A549 (cell line): ENCODE measurements around the gene CCDC152. TPM values are rescaled to one million over a fixed set of nuclear protein-coding genes. Genes with fewer than 3 reads are reported as not detected.

Experiments
- ATAC-seq, 2 experiments: fragments of 200-7000 bp in 1 of 2; fragments of >200 bp in 1 of 2; cut with Nextera tagmentation in 1 of 2; cut with Tn5 transposase in 1 of 2; 3 replicates each; pipeline versions ENCODE4 v1.8.0 to v1.9.1; 2018 to 2020; ENCODE audit warnings: mild to moderate bottlenecking in 1 of 2, moderate library complexity in 1 of 2
- CTCF ChIA-PET: fragments of 300-600 bp; sonication (Branson Sonifier 250); formaldehyde crosslinking; extraction: SDS; loops from one replicate; lab custom pipeline; 2021; ENCODE audit warnings: antibody characterized with exemption, inconsistent platforms; lab: Yijun Ruan, JAX
- POLR2A ChIA-PET: fragments of 350-600 bp; formaldehyde crosslinking; extraction: SDS; loops from one replicate; lab custom pipeline; 2021; ENCODE audit warnings: antibody characterized with exemption, inconsistent platforms; lab: Yijun Ruan, JAX
- DNase-seq, 2 experiments: peaks; one replicate each; pipeline versions ENCODE4 v3.0.0 to v3.0.0-alpha.2; 2011 to 2016; ENCODE audit warnings: low read depth in 1 of 2, low spot score in 1 of 2
- FAIRE-seq: peaks from 2 replicates; lab custom pipeline; 2011; peaks lifted over from hg19 to GRCh38; lab: Jason Lieb, UNC
- H3K27ac ChIP-seq, 2 experiments: fragments of >200 bp; sonication (Bioruptor Twin); formaldehyde crosslinking; 3 replicates each; pipeline ENCODE4 v1.5.1; 2016 to 2017
- H3K4me1 ChIP-seq: fragments of >200 bp; sonication (Bioruptor Twin); formaldehyde crosslinking; 3 replicates; pipeline ENCODE4 v1.6.1; 2016
- H3K4me2 ChIP-seq: fragments of >200 bp; sonication (Bioruptor Twin); formaldehyde crosslinking; 3 replicates; pipeline ENCODE4 v1.6.1; 2016
- H3K4me3 ChIP-seq: fragments of >200 bp; sonication (Bioruptor Twin); formaldehyde crosslinking; 3 replicates; pipeline ENCODE4 v1.5.1; 2016
- H3K9me3 ChIP-seq: fragments of >200 bp; sonication (Bioruptor Twin); formaldehyde crosslinking; 3 replicates; pipeline ENCODE4 v1.6.1; 2016
- BHLHE40 ChIP-seq: IDR thresholded peaks from 2 replicates; pipeline ENCODE4 v1.6.1; 2012; ENCODE audit warnings: low read depth, low read length, inconsistent platforms
- CBX2 ChIP-seq: fragments of 200-600 bp; sonication (generic); IDR thresholded peaks from 2 replicates; pipeline ENCODE4 v1.6.1; 2016; ENCODE audit warnings: low read depth, mild to moderate bottlenecking, borderline replicate concordance
- CBX8 ChIP-seq: fragments of 200-600 bp; sonication (generic); IDR thresholded peaks from 2 replicates; pipeline ENCODE4 v1.6.1; 2016
- CHD2 ChIP-seq: fragments of 150-350 bp; IDR thresholded peaks from 2 replicates; pipeline ENCODE4 v1.6.1; 2014; ENCODE audit warnings: low read length; ENCODE audit not compliant: partially characterized antibody
- CTCF ChIP-seq: fragments of >200 bp; sonication (Bioruptor Twin); formaldehyde crosslinking; IDR thresholded peaks from 3 replicates; pipeline ENCODE4 v1.5.1; 2016
- EHF ChIP-seq: fragments of 250-450 bp; sonication (Bioruptor Pico); IDR thresholded peaks from 2 replicates; pipeline ENCODE4 v1.5.0; 2020; ENCODE audit warnings: mild to moderate bottlenecking
- EHMT2 ChIP-seq: fragments of 200-600 bp; sonication (generic); IDR thresholded peaks from 2 replicates; pipeline ENCODE4 v1.6.1; 2016; ENCODE audit warnings: antibody characterized with exemption, low read depth, mild to moderate bottlenecking, moderate library complexity
- EP300 ChIP-seq, 2 experiments: fragments of >200 bp; sonication (Bioruptor Twin); formaldehyde crosslinking; IDR thresholded peaks; 2 replicates in 1 of 2; 3 replicates in 1 of 2; pipeline ENCODE4 v1.6.1; 2016 to 2017
- ESRRA ChIP-seq: fragments of 150-350 bp; IDR thresholded peaks from 2 replicates; pipeline ENCODE4 v1.6.1; 2014; ENCODE audit warnings: mild to moderate bottlenecking, low read length, borderline replicate concordance
- FOSB ChIP-seq: fragments of 250-450 bp; sonication (Bioruptor Pico); IDR thresholded peaks from 2 replicates; pipeline ENCODE4 v1.5.0; 2020; ENCODE audit warnings: mild to moderate bottlenecking, moderate library complexity
- GATA3 ChIP-seq: IDR thresholded peaks from 2 replicates; pipeline ENCODE4 v1.6.1; 2012; ENCODE audit warnings: borderline replicate concordance
- HES2 ChIP-seq: fragments of >200 bp; sonication (Bioruptor Twin); formaldehyde crosslinking; IDR thresholded peaks from 2 replicates; pipeline ENCODE4 v1.6.1; 2016
- HOXA7 ChIP-seq: fragments of 250-450 bp; sonication (Bioruptor Pico); IDR thresholded peaks from 2 replicates; pipeline ENCODE4 v1.5.0; 2020; ENCODE audit warnings: mild to moderate bottlenecking, moderate library complexity
- JUNB ChIP-seq: fragments of >200 bp; sonication (Bioruptor Twin); formaldehyde crosslinking; IDR thresholded peaks from 2 replicates; pipeline ENCODE4 v1.6.1; 2016
- MAFK ChIP-seq: fragments of 450-650 bp; IDR thresholded peaks from 2 replicates; pipeline ENCODE4 v1.6.1; 2014; ENCODE audit not compliant: partially characterized antibody
- NPAS2 ChIP-seq: fragments of 250-450 bp; sonication (Bioruptor Pico); IDR thresholded peaks from 2 replicates; pipeline ENCODE4 v1.8.0; 2022; ENCODE audit warnings: mild to moderate bottlenecking, moderate library complexity, borderline replicate concordance
- NR3C1 ChIP-seq: fragments of >200 bp; sonication (Bioruptor Twin); formaldehyde crosslinking; IDR thresholded peaks from 3 replicates; pipeline ENCODE4 v1.6.1; 2017
- PHF8 ChIP-seq: fragments of 200-600 bp; sonication (generic); IDR thresholded peaks from 2 replicates; pipeline ENCODE4 v1.6.1; 2016; ENCODE audit warnings: low read depth, mild to moderate bottlenecking, antibody characterized with exemption, moderate library complexity, borderline replicate concordance
- POLR2AphosphoS2 ChIP-seq: conservative IDR thresholded peaks from 2 replicates; pipeline ENCODE4 v1.6.1; 2012; ENCODE audit warnings: low read length, improper control_type of control experiment, inconsistent platforms
- RAD21 ChIP-seq, 2 experiments: fragments of >200 bp in 1 of 2; sonication (Bioruptor Twin) in 1 of 2; formaldehyde crosslinking in 1 of 2; IDR thresholded peaks in 1 of 2; conservative IDR thresholded peaks in 1 of 2; 2 replicates in 1 of 2; 3 replicates in 1 of 2; pipeline ENCODE4 v1.6.1; 2012 to 2018; ENCODE audit warnings: inconsistent platforms in 1 of 2
- RFX5 ChIP-seq: fragments of 450-650 bp; IDR thresholded peaks from 2 replicates; pipeline ENCODE4 v1.7.1; 2014; ENCODE audit warnings: antibody characterized with exemption, mild to moderate bottlenecking, moderate library complexity
- SMC3 ChIP-seq: fragments of >200 bp; sonication (Bioruptor Twin); formaldehyde crosslinking; IDR thresholded peaks from 3 replicates; pipeline ENCODE4 v1.6.1; 2018; ENCODE audit warnings: inconsistent platforms
- ZNF302 ChIP-seq: fragments of 250-450 bp; sonication (Bioruptor Pico); IDR thresholded peaks from 2 replicates; pipeline ENCODE4 v1.9.0; 2021; ENCODE audit warnings: inconsistent platforms, mild to moderate bottlenecking, moderate library complexity
- WGBS: methylation state at CpG from one replicate; pipeline ENCODE4 v1.1.6; 2017; ENCODE audit errors: missing lambda C conversion rate; 5-methylcytosine and 5-hydroxymethylcytosine counted together
- polyA plus RNA-seq, 4 experiments: library from polyadenylated mRNA; depleted of rRNA in 3 of 4; stranded (reverse); fragments of >200 nt; fragmentation: RNase III in 1 of 4; extraction: RNeasy Plus Mini Kit Qiagen cat#74134 plus additional on column Dnase treatment in 1 of 4; gene quantifications; 2 replicates in 3 of 4; 3 replicates in 1 of 4; pipeline ENCODE4 v1.2.3, GENCODE V29; 2011 to 2017
- TF ChIP-seq, protein P1 (sequence below): IDR thresholded peaks from 2 replicates; pipeline ENCODE4 v1.6.1; 2012
- TF ChIP-seq, protein P2 (sequence below): fragments of 250-450 bp; sonication (Bioruptor Pico); IDR thresholded peaks from 2 replicates; pipeline ENCODE4 v1.5.0; 2021; ENCODE audit warnings: mild to moderate bottlenecking, moderate library complexity, borderline replicate concordance

CCDC152 gene
- polyA plus RNA-seq, 2 of the 4 experiments (the other 2 are of a cell fraction): not detected

- Histone ChIP-seq H3K9me3 (no peaks in the 10 kb centered on the region), H3K4me2 (no peak overlapping the region), H3K4me3 (no peak overlapping the region), H3K4me1 (no peaks in the 10 kb centered on the region), H3K27ac (no peak overlapping the region)
- ChIA-PET POLR2A (no interaction called here), CTCF (interaction anchor here (1.2 kb wide), 1 partner anchor 258 kb away, joined by 3 read pairs; no protein-coding TSS in a partner anchor)
- no peak for ATAC-seq
- 59% methylated on average over 5 of the region's 5 CpGs for WGBS
- TF ChIP-seq JUNB (no peak), ZNF302 (CRISPR knock-in tag) (no peak), CHD2 (no peak), BHLHE40 (no peak), HES2 (no peak)
- TF ChIP-seq, protein P1, sequence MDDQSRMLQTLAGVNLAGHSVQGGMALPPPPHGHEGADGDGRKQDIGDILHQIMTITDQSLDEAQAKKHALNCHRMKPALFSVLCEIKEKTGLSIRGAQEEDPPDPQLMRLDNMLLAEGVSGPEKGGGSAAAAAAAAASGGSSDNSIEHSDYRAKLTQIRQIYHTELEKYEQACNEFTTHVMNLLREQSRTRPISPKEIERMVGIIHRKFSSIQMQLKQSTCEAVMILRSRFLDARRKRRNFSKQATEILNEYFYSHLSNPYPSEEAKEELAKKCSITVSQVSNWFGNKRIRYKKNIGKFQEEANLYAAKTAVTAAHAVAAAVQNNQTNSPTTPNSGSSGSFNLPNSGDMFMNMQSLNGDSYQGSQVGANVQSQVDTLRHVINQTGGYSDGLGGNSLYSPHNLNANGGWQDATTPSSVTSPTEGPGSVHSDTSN: no peak
- no peak for FAIRE-seq
- no peak for DNase-seq
Observed at GRCh38 chr5:42840842-42841567, 84.4 kb downstream of the CCDC152 start.

GRCh38 chr5:42842921-42843641 lies 86.5 kb downstream of the CCDC152 start:
- FAIRE-seq (no peak), ATAC-seq (peak in 1 of 2 experiments; percentile 39; a peak in 1 of 6 replicates), DNase-seq (no peak)
- H3K27ac ChIP-seq: no peak overlapping the region
- no peak overlapping the region for H3K4me3 ChIP-seq
- H3K4me1 ChIP-seq: no peaks in the 10 kb centered on the region
- CTCF ChIA-PET: interaction anchor here (0.6 to 1.0 kb wide), 3 partner anchors 13 to 65 kb away, joined by 3 read pairs; no protein-coding TSS in a partner anchor
- H3K9me3 ChIP-seq: no peaks in the 10 kb centered on the region
- TF ChIP-seq EP300 (IDR thresholded peaks at IDR 0.05) (no peak), MAFK (no peak), NR3C1 (no peak), HOXA7 (CRISPR knock-in tag) (no peak), ESRRA (no peak), POLR2AphosphoS2 (no peak), JUNB (no peak), CBX2 (no peak), RAD21 (conservative IDR thresholded peaks at IDR 0.05 in 1 of 2, IDR thresholded peaks at IDR 0.05 in 1 of 2) (no peak), SMC3 (no peak), NPAS2 (CRISPR knock-in tag) (no peak), FOSB (CRISPR knock-in tag) (no peak), RFX5 (no peak), PHF8 (no peak), EHF (no peak), EHMT2 (no peak), CTCF (no peak), GATA3 (no peak), CBX8 (no peak)
- TF ChIP-seq, protein P2, sequence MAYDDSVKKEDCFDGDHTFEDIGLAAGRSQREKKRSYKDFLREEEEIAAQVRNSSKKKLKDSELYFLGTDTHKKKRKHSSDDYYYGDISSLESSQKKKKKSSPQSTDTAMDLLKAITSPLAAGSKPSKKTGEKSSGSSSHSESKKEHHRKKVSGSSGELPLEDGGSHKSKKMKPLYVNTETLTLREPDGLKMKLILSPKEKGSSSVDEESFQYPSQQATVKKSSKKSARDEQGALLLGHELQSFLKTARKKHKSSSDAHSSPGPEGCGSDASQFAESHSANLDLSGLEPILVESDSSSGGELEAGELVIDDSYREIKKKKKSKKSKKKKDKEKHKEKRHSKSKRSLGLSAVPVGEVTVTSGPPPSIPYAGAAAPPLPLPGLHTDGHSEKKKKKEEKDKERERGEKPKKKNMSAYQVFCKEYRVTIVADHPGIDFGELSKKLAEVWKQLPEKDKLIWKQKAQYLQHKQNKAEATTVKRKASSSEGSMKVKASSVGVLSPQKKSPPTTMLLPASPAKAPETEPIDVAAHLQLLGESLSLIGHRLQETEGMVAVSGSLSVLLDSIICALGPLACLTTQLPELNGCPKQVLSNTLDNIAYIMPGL (CRISPR knock-in tag): no peak
- 44% methylated on average over 4 of the region's 4 CpGs for WGBS
- no peak overlapping the region for H3K4me2 ChIP-seq
- POLR2A ChIA-PET: no interaction called here
